GM18868 (cell line): ENCODE data around the gene HLA-DRA.
A peak's percentile ranks its signal among the peaks of the same experiment; 100 is the strongest.
"Not testable (repeated sequence)": the region's sequence is repeated elsewhere in the genome, so short reads cannot be mapped to it uniquely, and the experiment has no call there.

ENCODE experiments used
- ATAC-seq: cut with Tn5 transposase; IDR thresholded peaks from one replicate; pipeline ENCODE4 v1.9.1; 2021; ENCODE audit warnings: mild to moderate bottlenecking, moderate library complexity; ENCODE audit not compliant: unreplicated experiment

Gene HLA-DRA

GRCh38 chr6:32430179-32430578 lies 9.5 kb upstream of the HLA-DRA start:
- no peak for ATAC-seq

- no peak for ATAC-seq
Measured at GRCh38 chr6:32431142-32431541, 8.5 kb upstream of the HLA-DRA start.

GRCh38 chr6:32432050-32432450 lies 7.6 kb upstream of the HLA-DRA start:
- no peak for ATAC-seq

GRCh38 chr6:32433950-32434349 lies 5.7 kb upstream of the HLA-DRA start:
- not testable (repeated sequence) for ATAC-seq

DNA sequence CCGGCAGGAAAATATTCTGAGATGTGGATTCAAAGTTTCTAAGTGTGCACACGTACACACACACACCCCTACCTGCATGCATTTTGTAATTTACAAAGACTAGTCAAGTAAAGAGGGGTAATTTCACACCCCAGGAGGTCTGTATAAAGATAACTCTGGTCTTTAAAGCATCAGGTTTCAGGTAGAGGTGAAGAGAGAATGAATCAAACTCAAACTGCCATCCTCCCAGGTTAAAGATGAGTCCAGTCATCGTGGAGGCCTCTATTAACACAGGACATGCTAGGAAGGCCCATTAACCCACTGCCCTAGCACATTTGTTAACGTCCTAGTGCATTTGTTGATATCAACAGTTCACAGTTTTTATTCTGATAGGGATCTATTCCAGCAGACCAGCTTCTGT lies 3.5 kb upstream of the HLA-DRA start:
- no peak for ATAC-seq

- peak; percentile 67 for ATAC-seq
Measured at GRCh38 chr6:32436995-32437836, 2.5 kb upstream of the HLA-DRA start.

GRCh38 chr6:32439139-32439538 lies 548 bp upstream of the HLA-DRA start:
- ATAC-seq, result no peak

DNA sequence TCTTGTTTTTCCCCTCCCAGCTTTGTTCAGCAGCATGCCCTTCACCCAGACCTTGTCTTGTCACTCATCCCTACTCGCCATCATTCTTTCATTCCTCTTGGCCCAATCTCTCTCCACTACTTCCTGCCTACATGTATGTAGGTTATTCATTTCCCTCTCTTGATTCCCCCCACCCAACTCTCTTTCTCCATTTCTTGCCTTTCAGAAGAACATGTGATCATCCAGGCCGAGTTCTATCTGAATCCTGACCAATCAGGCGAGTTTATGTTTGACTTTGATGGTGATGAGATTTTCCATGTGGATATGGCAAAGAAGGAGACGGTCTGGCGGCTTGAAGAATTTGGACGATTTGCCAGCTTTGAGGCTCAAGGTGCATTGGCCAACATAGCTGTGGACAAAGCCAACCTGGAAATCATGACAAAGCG lies 2.6 kb downstream of the HLA-DRA start:
- ATAC-seq, result no peak

DNA sequence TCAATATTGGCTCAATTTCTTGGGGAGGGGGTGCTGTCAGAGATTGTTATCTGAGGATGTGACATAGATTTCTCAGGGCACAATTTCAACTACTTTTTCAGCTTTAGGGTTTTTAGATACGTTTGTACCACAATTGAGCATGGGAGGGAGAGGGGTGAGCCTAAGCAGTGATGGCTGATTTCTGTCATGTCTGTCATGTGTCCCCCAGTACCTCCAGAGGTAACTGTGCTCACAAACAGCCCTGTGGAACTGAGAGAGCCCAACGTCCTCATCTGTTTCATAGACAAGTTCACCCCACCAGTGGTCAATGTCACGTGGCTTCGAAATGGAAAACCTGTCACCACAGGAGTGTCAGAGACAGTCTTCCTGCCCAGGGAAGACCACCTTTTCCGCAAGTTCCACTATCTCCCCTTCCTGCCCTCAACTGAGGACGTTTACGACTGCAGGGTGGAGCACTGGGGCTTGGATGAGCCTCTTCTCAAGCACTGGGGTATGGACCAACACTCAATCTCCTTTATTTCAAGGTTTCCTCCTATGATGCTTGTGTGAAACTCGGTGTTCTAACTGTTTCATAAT lies 3.4 kb downstream of the HLA-DRA start:
- no peak for ATAC-seq

DNA sequence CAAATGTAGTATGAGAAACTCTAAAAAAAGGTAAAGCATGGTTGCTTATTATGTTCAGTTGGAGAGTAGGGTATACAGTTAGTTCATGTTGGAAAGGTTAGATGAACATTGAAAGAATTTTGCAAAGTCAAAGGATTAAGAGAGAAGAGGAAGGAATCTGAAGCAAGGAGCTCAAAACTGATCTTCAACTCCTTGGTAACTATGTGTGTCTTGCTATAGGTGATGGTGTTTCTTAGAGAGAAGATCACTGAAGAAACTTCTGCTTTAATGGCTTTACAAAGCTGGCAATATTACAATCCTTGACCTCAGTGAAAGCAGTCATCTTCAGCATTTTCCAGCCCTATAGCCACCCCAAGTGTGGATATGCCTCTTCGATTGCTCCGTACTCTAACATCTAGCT lies 4.7 kb downstream of the HLA-DRA start:
- no peak for ATAC-seq

DNA sequence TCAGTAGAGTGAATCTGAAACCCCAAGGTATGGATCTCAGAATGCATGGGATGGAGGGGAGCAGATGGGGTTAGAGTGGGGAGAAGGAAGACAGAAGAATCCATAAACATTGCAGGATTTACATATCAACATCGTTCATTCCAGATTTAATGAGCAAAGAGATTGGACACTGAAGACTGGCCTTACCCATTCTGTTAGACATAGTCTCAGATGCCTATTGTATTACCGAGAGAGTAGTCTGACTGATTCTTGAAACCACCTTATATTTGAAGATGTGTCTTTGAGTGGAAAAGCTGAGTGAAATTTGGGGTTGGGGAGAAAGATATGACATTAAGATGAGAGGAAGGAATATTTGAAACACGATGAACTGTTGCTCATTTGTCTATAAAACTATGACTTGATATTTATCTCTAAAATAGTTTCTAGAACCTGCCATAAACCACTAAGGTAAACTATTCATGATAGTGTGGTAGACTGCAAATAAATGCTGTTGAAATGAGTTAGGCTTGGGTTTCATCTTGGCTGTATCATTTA lies 5.7 kb downstream of the HLA-DRA start:
- ATAC-seq, result no peak

DNA sequence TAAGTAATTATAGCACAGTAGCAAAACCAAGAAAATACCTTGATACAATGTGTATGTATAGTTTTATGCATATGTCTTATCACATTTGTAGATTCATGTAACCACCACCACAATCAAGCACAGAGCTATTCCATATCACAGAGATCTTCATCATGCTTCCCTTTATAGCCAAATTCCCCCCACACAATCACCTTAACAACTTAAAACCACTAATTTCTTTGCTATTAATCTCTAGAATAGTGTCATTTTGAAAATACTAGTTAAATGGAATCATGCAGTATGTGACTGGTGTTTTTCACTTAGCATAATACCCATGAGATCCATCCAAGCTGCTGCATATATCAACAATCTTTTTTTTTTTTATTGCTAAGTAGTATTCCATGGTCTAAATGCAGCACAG lies 8.2 kb downstream of the HLA-DRA start:
- no peak for ATAC-seq

GRCh38 chr6:32449088-32449736 lies 9.5 kb downstream of the HLA-DRA start:
- ATAC-seq, result no peak

DNA sequence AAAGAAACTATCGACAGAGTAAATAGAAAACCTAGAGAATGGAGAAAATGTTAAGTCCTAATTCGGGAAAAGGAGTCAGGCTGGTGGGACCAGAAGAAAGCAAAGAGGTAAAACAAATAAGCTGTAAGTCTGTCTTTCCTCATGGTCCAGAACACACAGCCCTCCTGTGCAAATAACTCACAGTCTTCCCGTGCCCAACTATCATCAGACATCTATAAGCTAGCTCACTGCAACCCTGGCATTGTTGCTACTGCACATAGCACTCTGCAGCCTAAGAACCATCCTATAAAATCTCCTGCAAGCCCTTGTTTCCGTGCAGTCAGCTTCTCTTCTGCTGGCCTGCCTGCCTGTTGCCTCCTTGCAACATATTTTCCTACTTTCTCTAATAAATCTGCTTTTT lies 17.4 kb downstream of the HLA-DRA start:
- no peak for ATAC-seq

DNA sequence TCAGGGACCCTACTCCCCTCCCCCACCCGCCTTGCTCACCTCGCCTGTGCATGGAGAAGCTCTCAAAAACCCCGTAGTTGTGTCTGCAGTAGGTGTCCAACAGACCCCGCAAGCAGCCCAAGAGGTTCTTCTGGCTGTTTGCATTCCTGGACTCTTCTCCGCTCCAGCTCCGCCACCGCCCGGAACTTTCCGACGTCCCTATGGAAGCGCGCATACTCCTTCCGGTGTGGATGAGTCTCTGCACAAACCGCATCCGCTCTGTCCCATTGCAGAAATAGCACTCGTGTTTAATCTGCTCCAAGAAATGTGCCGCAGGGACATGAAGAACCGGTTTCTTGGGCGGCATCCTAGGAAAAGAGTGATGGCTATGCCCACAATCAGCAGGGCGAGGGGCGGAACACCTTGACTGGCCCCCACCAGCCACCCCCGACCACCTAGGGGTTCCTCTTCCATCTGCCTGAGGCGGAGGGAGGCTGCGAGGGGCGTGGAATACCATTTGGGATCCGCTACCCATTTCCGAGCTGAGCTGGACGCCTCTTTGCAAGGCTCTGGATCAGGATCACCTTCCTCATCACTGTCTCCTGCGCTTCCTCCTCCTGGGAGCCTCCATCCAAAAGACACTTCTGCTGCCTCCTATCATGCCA lies 20.2 kb downstream of the HLA-DRA start:
- ATAC-seq, result no peak

DNA sequence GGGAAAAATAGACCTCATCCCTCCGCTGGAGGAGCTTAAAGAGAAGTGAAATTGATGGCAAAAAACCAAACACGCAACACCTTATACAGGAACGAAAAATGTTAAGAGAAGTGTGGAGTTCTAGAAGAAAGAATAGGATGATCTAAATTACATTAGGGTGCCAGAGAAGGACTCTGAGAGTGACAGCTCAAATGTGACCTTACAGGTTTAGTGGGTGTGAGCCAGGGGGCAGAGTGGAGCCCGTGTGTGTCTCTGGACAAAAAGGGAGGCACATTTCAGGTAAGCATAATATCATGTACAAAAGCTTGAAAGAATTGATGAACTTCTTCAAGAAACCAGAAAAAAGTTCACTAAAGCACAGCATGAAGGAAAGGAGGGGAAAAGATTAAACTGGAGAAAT lies 20.8 kb downstream of the HLA-DRA start:
- ATAC-seq, result no peak

- ATAC-seq, result no peak
Measured at GRCh38 chr6:32461493-32461892, 21.8 kb downstream of the HLA-DRA start.

- ATAC-seq, result peak; percentile 66
Measured at GRCh38 chr6:32462609-32463008, 22.9 kb downstream of the HLA-DRA start.

DNA sequence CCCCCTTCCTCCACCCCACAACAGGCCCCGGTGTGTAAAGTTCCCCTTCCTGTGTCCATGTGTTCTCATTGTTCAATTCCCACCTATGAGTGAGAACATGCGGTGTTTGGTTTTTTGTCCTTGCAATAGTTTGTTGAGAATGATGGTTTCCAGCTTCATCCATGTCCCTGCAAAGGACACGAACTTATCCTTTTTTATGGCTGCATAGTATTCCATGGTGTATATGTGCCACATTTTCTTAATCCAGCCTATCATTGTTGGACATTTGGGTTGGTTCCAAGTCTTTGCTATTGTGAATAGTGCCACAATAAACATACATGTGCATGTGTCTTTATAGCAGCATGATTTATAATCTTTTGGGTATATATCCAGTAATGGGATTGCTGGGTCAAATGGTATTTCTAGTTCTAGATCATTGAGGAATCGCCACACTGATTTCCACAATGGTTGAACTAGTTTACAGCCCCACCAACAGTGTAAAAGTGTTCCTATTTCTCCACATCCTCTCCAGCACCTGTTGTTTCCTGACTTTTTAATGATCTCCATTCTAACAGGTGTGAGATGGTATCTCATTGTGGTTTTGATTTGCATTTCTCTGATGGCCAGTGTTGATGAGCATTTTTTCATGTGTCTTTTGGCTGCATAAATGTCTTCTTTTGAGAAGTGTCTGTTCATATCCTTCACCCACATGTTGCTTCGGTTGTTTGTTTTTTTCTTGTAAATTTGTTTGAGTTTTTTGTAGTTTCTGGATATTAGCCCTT lies 28.2 kb downstream of the HLA-DRA start:
- ATAC-seq, result not testable (repeated sequence)

- no peak for ATAC-seq
Measured at GRCh38 chr6:32472781-32473375, 33.2 kb downstream of the HLA-DRA start.
